ENCODE results near the gene GAREM2. TPM values are rescaled to one million over a fixed set of nuclear protein-coding genes. Genes with fewer than 3 reads are reported as not detected.
"Not testable (repeated sequence)": the region's sequence is repeated elsewhere in the genome, so short reads cannot be mapped to it uniquely, and the experiment has no call there.

GAREM2 gene
- polyA plus RNA-seq, 3 donors: 1.7 to 3.0 (median 2.2) TPM

DNA sequence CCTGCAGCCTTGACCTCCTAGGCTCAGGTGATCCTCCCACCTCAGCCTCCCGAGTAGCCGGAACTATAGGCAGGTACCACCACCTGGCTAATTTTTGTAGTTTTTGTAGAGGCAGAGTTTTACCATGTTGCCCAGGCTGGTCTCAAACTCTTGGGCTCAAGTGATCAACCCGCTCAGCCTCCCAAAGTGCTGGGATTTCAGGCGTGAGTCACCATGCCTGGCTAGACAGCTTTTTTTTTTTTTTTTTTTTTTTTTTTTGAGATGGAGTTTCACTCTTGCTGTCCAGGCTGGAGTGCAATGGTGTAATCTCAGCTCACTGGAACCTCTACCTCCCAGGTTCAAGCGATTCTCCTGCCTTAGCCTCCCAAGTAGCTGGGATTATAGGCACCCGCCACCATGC, 6.3 kb upstream of the GAREM2 start:
- 93 to 96% (median 96%) methylated on average over 6 of the region's 6 CpGs for WGBS, 3 donors
- not testable (repeated sequence) for H3K27ac ChIP-seq (ENCODE audit: low read depth, low read length)

DNA sequence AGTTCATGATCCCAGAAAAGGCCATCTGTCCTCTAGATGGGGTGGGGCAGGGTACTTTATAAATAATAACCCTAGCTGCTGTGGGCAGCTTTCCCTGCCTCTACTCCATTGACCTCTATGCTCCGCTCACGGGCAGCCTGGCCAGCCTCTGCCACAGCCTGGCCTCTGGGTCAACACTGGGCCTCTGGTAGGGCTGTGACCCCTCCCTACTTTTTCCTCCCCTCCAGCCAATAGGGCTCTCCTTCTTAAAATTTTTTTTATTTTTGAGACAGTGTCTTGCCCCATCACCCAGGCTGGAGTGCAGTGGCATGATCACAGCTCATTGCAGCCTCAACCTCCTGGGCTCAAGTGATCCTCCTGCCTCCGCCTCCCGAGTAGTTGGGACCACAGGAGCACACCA, 4.1 kb upstream of the GAREM2 start:
- WGBS, 3 donors: 95 to 97% (median 95%) methylated on average over 4 of the region's 4 CpGs
- no peak overlapping the region for H3K27ac ChIP-seq (ENCODE audit: low read depth, low read length)

DNA sequence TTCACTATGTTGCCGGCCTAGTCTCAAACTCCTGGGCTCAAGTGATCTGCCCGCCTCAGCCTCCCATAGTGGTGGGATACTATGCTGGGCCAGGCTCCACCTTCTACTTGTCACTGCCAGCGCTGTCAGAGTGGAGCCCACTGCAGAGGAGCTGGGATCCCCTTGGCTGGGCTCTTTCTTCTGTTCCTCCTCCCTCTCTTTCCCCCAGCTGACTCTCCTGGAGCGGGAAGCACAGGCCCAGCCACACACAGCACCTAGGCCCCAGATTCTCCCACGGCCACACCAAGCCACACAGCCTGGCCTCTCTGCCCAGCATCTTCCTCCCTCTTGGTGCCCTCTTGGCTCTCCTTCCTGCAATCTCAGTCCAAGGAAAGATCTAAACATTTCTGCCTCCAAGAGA, 3.7 kb upstream of the GAREM2 start:
- H3K27ac ChIP-seq (ENCODE audit: low read depth, low read length): no peak overlapping the region
- 90 to 98% (median 97%) methylated on average over 4 to 5 of the region's 5 CpGs for WGBS, 3 donors

DNA sequence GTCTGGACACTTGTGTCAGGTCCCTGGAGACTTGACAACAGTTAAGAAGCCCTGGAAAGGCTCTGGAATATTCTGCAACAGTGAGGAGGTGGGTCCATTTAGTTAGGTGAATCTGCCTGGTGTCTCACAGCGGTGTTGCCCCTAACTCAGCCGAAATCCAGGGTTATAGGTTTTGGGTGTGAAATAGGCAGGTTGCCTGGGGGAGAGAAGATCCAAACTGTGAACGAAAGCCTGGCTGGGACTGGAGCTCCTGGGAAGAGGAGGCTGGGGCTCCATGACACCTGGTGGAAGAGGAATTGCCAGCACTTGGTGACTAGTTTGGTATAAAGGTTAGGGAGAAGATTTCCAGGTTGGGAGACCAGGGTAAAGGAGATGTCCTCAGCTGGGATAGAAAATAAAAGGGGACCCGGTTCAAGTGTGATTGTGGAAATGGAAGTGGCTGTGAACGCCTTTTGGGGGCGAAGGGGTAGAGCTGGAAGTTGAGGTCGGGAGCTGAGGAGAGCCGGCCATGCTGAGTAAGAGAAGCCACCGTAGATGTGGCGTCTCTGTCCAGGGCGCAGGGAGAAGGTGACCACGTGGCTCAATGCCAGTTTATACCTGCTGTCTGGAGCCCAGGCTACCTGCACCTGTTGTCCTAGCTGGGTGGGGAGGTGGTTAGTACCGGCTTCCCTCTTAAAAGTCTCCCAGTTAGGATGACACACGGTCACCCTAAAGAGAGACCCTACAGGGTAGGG, 3.0 kb upstream of the GAREM2 start:
- 83 to 88% (median 84%) methylated on average over 14 of the region's 14 CpGs for WGBS, 3 donors
- no peak overlapping the region for H3K27ac ChIP-seq (ENCODE audit: low read depth, low read length)

DNA sequence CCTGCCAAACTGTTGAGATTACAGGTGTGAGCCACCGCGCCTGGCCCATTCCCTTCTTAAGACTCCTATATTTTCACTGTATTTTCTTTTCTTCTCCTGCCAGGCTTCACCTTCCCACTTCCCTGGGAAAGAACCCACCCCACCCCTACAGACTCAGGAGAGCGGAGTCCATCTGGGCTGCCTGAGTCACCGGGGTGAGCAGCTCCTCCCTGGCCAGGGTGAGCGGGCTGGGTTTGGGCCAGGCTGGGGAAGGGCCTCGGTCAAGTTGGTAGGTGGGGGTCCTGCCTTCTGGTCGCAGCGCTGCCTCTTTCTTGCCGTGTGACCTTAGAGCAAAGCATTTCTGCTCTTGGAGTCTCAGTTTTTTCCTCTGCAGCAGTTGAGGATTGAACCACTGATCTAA, 2.1 kb upstream of the GAREM2 start:
- WGBS, 3 donors: 86 to 93% (median 92%) methylated on average over 9 of the region's 9 CpGs
- H3K27ac ChIP-seq (ENCODE audit: low read depth, low read length): no peak overlapping the region

- no peak overlapping the region for H3K27ac ChIP-seq (ENCODE audit: low read depth, low read length)
- whole genome bisulfite sequencing, 3 donors: 17 to 26% (median 24%) methylated on average over 33 to 55 of the region's 56 CpGs
Observed at GRCh38 chr2:26172189-26172870, 558 bp upstream of the GAREM2 start.

DNA sequence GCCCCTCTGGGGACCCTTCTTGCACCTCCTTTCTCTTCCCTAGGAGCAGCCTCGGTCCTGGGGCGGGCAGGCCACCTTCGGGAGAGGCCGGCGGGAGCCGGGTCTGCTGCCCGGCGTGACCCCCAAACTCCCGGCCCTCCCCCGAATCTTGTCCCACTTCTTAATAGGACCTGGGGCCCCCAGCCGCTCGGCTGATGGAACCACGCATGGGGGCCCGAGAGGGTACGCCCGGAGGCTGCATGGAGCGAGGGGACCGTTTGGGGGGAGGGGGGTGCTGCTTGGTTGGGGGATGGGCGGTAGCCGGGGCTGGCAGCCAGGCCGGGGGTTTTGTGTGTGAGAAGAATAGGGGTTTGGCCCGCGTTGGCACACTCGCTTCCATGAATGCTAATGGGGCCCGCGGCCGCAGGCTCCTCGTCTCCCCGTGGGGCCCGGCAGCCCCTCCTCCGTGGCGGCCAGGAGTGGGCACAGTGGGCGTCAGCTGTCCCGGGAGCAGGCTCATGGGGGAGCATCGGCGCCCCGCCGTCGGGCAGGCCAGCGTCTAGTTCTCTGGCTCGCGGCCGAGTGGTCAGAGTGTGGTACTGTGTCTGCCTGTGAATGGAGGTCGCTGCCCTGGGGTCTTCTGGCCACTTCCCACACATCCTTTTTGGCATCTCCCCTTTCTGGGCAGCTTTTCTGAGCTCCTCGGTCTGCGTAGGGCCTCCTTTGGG, 1.0 kb downstream of the GAREM2 start:
- WGBS, 3 donors: 18 to 24% (median 23%) methylated on average over 41 to 46 of the region's 46 CpGs
- no peak overlapping the region for H3K27ac ChIP-seq (ENCODE audit: low read depth, low read length)

DNA sequence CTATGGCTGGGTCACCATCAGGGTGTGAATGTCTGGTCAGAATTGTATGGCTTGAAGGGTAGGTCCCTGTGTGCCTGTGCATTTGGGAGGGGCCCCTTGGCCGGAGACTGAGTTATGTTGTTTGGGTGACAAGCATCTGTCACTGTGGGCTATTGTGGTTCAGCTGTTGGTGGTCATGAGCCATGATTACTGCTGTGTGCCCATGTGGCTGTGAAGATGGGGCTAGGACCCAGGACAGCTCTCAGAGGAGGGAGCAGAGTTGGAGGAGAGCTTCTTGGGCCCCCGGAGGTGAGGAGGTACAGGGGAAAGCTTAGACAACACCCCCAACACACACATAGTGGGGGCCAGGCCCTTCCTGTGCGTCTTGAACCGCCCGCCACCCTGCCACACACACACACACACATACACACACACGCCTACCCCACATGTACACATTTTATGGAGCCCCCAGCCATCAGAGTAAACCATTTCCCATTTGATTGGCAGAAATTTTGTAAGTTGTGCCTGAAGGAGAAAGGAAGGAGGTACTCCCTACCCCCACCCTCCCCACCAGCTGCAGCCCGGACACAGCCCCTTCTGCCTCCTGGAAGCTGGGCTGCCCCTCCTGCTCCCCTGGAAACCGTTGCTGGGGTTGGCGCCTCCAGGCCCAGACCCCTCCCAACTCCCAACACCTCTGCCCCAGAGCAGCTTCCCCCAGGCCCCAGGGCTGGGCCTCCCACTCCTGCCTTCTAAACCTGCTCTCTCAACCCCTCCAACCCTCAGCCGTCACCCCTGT, 2.0 kb downstream of the GAREM2 start:
- WGBS, 3 donors: 66 to 80% (median 72%) methylated on average over 10 of the region's 10 CpGs

GRCh38 chr2:26175466-26176278, 2.8 kb downstream of the GAREM2 start:
- H3K27ac ChIP-seq (ENCODE audit: low read depth, low read length): no peak overlapping the region
- 65 to 76% (median 75%) methylated on average over 13 to 15 of the region's 15 CpGs for WGBS, 3 donors

More for the DNA sequence above, 2.0 kb downstream of the GAREM2 start:
- no peak overlapping the region for H3K27ac ChIP-seq (ENCODE audit: low read depth, low read length)

DNA sequence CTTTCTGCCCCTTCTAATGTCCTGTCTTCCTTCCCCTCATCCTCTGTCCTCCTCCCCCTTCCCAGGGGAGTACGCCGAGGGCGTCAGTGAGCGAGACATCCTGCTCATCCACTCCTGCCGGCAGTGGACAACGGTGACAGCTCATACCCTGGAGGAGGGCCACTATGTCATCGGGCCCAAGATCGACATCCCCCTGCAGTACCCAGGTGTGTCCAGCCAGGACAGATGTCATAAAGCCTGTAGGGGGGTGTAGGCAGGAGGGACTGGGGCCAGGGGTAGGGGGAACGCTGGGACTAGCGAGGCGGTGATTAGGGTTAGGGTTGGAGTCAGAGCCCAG, 3.4 kb downstream of the GAREM2 start:
- no peak overlapping the region for H3K27ac ChIP-seq (ENCODE audit: low read depth, low read length)
- WGBS, 3 donors: 79 to 86% (median 83%) methylated on average over 11 of the region's 11 CpGs

DNA sequence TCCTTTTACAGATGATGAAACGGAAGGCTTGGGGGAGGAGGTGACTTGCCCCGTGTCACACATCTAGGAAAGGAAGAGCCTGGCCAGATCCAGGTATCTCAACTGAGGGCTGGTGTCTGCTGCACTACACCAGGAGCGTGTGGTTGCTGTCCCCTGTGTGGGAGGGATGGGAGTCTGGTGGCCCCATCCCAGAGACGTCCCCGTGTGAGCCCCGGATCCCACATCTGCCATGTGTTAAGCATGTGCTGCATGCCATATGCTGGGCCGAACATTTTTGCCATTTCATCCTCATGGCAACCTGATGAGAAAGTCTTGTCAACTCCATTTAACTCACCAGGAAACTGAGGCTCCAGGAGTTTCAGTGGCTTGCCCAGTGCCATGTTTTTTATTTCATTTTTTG, 4.2 kb downstream of the GAREM2 start:
- H3K27ac ChIP-seq (ENCODE audit: low read depth, low read length): no peak overlapping the region
- 92 to 98% (median 96%) methylated on average over 7 of the region's 7 CpGs for WGBS, 3 donors

DNA sequence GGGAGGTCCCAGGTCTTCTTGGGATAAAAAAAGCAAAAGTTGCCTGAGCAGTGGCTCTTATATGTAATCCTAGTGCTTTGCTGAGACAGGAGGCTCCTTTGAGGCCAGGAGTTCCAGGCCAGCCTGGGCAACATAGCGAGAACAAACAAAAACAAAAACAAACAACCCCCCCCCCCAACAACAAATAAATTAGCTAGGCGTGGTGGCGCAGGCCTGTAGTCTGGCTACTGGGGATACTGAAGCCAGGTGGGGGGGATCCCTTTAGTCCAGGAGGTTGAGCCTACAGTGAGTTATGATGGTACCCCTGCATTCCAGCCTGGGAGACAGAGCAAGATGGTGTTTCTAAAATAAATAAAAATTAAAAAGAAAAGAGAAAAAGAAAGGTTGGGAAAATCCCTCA, 5.4 kb downstream of the GAREM2 start:
- no peak overlapping the region for H3K27ac ChIP-seq (ENCODE audit: low read depth, low read length)
- WGBS, 3 donors: 90 to 97% (median 94%) methylated on average over 3 of the region's 3 CpGs

DNA sequence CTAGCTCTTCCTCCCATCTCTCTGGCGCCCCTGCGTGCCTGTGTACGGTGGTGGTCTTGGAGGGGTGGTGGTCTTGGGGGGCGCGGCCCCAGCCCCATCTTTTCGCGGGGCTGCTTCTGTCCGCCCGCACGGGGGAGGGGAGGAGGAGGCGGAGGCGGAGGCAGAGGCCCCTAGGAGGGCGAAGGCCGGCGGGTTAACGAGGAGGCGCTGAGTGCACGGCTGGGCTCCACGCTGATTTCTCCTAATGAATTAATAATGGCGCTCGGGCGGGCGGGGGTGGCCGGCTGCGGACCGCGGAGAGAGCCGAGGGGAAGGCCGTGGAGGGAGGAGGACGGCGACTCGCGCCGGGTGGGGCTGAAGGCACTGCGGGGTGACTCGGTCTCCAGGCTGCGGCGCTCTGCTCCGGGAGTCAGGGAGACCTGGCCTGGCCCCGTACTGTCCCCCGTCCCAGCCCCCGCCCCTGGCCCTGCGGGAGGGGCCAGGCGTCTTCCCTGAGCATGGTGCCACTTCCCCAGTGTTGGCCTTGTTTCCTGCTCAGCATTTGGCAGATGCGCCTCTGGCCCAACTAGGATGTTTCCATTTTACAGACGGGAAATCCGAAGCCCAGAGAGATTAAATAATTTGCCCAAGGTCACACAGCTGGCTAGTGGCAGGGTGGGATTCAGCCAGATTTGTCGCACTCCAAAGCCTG, 6.0 kb downstream of the GAREM2 start:
- no peak overlapping the region for H3K27ac ChIP-seq (ENCODE audit: low read depth, low read length)
- WGBS, 3 donors: 1 to 4% (median 3%) methylated on average over 43 to 45 of the region's 48 CpGs

DNA sequence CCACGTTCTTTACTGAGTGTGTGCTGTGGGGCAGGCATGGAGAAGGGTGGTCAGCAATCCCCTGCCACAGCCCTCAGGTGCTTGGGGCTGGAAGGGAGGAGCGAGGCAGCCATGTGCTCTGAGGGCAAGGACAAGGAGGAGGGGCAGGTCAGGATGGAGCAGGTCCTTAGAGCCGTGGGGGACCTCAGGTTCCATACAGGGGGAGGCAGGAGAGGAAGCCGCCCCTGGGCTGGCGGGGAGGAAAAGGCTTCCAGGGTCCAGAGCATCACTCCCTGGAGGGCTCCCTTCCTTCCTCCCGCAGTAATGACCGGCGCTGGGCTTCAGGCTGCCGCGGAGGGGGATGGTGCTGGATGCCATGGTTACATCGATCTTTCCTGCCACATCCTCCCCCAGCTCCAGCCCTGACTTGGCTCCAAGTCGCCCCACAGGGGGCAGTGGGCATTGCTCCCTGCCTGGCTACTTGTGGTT, 6.6 kb downstream of the GAREM2 start:
- H3K27ac ChIP-seq (ENCODE audit: low read depth, low read length): no peak overlapping the region
- WGBS, 3 donors: 3 to 16% (median 13%) methylated on average over 9 to 12 of the region's 12 CpGs

GRCh38 chr2:26182441-26182840, 9.6 kb downstream of the GAREM2 start:
- 80 to 90% (median 90%) methylated on average over 5 of the region's 5 CpGs for WGBS, 3 donors
- H3K27ac ChIP-seq (ENCODE audit: low read depth, low read length): no peak overlapping the region

DNA sequence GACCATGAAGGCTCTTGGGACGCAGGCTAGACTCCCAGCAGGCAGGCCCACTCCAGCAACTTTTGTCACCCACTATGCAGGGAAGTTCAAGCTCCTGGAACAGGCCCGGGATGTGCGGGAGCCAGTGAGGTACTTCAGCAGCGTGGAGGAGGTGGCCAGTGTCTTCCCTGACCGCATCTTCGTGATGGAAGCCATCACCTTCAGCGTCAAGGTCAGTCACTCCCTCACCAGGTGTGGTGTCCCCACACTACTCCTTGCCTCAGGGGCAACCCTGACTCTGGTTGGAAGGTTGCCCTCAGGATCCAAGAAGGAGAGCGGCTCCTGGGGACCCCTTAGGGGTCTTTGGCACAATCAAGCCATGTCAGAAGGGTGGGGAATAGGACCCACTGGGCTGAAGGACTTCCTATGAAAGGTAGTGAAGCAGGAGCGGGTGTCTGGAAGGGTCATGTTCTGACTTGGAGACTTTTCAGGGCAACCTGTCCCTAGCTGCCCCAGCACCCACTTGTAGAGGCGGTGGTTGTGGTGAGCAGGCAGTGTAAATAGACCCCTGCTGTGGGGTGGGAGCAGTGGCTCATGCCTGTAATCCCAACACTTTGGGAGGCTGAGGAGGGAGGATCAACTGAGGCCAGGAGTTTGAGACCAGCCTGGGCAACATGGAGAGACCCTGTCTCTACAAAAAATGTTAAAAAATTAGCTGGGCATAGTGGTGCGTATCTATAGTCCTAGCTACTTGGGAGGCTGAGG, 10.2 kb downstream of the GAREM2 start:
- no peak overlapping the region for H3K27ac ChIP-seq (ENCODE audit: low read depth, low read length)

DNA sequence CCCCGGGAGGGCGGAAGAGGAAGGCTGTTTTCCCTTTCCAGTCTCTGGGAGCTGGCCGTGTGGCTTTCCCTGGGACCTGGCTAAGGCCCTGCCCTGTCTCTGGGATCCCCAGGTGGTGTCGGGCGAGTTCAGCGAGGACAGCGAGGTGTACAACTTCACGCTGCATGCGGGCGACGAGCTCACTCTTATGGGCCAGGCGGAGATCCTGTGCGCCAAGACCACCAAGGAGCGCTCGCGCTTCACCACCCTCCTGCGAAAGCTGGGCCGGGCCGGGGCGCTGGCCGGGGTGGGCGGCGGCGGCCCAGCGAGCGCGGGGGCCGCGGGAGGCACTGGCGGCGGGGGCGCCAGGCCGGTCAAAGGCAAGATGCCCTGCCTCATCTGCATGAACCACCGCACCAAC, 11.2 kb downstream of the GAREM2 start:
- H3K27ac ChIP-seq (ENCODE audit: low read depth, low read length): no peak overlapping the region
- WGBS, 3 donors: 55 to 74% (median 65%) methylated on average over 27 to 34 of the region's 34 CpGs

More for the DNA sequence above, 10.2 kb downstream of the GAREM2 start:
- 97 to 98% (median 98%) methylated on average over 11 of the region's 11 CpGs for WGBS, 3 donors

Data from adipose tissue (tissue), 3 donors.